Parathyroid adenoma (tissue), 2 donors: ENCODE results near the gene HSD3B1.

Experiments
- H2AFZ ChIP-seq: fragments of 300-600 bp; sonication (generic); one replicate; pipeline ENCODE4 v1.7.0; 2017; ENCODE audit warnings: antibody characterized with exemption, mild to moderate bottlenecking
- H3K27ac ChIP-seq: fragments of 300-600 bp; sonication (generic); one replicate; pipeline ENCODE4 v1.7.0; 2017
- H3K27me3 ChIP-seq: fragments of 300-600 bp; sonication (generic); one replicate; pipeline ENCODE4 v1.7.0; 2017; ENCODE audit warnings: low read length; ENCODE audit not compliant: control insufficient read depth, insufficient read depth
- H3K36me3 ChIP-seq: fragments of 300-600 bp; sonication (generic); one replicate; pipeline ENCODE4 v1.7.0; 2017; ENCODE audit warnings: low read length; ENCODE audit not compliant: control insufficient read depth, insufficient read depth
- H3K4me1 ChIP-seq: fragments of 300-600 bp; sonication (generic); one replicate; pipeline ENCODE4 v1.7.0; 2017; ENCODE audit warnings: control low read depth
- H3K4me2 ChIP-seq: fragments of 300-600 bp; sonication (generic); one replicate; pipeline ENCODE4 v1.7.0; 2017; ENCODE audit warnings: low read length
- H3K4me3 ChIP-seq: fragments of 300-600 bp; sonication (generic); one replicate; pipeline ENCODE4 v1.7.0; 2017; ENCODE audit warnings: low read depth, low read length
- H3K79me2 ChIP-seq: fragments of 300-600 bp; sonication (generic); one replicate; pipeline ENCODE4 v1.7.0; 2017; ENCODE audit warnings: control low read depth
- H3K9ac ChIP-seq: fragments of 300-600 bp; sonication (generic); one replicate; pipeline ENCODE4 v1.7.0; 2017; ENCODE audit warnings: mild to moderate bottlenecking
- H3K9me3 ChIP-seq: fragments of 300-600 bp; sonication (generic); one replicate; pipeline ENCODE4 v1.7.0; 2017; ENCODE audit warnings: low read length; ENCODE audit not compliant: control insufficient read depth
- TF ChIP-seq, protein P1 (sequence below): fragments of 300-600 bp; sonication (generic); IDR thresholded peaks from one replicate; pipeline ENCODE4 v1.7.0; 2017; ENCODE audit warnings: antibody characterized with exemption, mild to moderate bottlenecking
- donor health status: primary hyperparathyroidism.

HSD3B1 gene

DNA sequence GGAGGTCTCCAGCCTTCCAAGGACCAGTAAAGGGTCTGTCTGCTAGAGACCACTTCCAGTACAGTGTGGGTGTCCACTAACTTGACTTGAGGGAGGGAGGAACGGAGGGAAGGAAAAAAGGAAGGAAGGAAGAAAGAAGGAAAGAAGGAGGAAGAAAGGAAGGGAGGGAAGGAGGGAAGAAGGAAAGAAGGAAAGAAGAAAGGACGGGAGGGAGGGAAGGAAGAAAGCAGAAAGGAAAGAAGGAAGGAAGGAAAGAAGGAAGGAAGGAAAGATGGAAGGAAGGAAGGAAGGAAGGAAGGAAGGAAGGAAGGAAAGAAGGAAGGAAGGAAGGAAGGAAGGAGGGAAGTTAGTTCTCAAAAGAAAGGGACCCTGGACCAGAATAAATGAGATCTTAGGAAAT lies 26.8 kb upstream of the HSD3B1 start:
- Histone ChIP-seq H3K27ac (no peak overlapping the region), H2AFZ (no peak overlapping the region), H3K4me3 (no peak overlapping the region), H3K79me2 (no peaks in the 10 kb centered on the region), H3K36me3 (no peaks in the 10 kb centered on the region), H3K9me3 (no peaks in the 10 kb centered on the region), H3K9ac (no peak overlapping the region), H3K4me1 (no peaks in the 10 kb centered on the region), H3K4me2 (no peak overlapping the region), H3K27me3 (no peaks in the 10 kb centered on the region)
- TF ChIP-seq, protein P1, sequence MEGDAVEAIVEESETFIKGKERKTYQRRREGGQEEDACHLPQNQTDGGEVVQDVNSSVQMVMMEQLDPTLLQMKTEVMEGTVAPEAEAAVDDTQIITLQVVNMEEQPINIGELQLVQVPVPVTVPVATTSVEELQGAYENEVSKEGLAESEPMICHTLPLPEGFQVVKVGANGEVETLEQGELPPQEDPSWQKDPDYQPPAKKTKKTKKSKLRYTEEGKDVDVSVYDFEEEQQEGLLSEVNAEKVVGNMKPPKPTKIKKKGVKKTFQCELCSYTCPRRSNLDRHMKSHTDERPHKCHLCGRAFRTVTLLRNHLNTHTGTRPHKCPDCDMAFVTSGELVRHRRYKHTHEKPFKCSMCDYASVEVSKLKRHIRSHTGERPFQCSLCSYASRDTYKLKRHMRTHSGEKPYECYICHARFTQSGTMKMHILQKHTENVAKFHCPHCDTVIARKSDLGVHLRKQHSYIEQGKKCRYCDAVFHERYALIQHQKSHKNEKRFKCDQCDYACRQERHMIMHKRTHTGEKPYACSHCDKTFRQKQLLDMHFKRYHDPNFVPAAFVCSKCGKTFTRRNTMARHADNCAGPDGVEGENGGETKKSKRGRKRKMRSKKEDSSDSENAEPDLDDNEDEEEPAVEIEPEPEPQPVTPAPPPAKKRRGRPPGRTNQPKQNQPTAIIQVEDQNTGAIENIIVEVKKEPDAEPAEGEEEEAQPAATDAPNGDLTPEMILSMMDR, result no peak

DNA sequence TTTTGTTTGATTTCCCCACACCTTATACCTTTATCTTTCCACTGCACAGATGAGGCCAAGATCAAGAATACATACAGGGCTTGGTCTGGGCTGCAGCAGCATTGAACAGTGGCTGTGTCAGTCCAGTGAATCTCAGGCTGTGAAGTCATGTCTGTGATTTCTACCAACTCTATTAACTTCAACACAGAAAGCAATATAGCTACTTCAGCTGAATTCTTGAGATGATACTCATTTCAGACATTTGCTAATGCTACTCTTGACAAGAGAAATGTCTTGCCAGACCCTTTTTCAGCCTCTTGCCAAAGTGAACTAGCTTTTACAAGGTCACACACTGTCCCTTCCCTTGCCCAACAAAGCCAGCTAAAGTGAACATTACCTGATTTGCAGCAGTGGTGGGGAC lies 25.1 kb upstream of the HSD3B1 start:
- H2AFZ ChIP-seq, result no peak overlapping the region
- no peak overlapping the region for H3K4me3 ChIP-seq
- H3K27ac ChIP-seq, result no peak overlapping the region
- no peaks in the 10 kb centered on the region for H3K79me2 ChIP-seq
- H3K9me3 ChIP-seq, result no peaks in the 10 kb centered on the region
- no peak overlapping the region for H3K9ac ChIP-seq
- H3K4me1 ChIP-seq, result no peaks in the 10 kb centered on the region
- TF ChIP-seq, protein P1, result no peak
- H3K36me3 ChIP-seq, result no peaks in the 10 kb centered on the region
- H3K4me2 ChIP-seq, result no peak overlapping the region
- H3K27me3 ChIP-seq, result no peaks in the 10 kb centered on the region

DNA sequence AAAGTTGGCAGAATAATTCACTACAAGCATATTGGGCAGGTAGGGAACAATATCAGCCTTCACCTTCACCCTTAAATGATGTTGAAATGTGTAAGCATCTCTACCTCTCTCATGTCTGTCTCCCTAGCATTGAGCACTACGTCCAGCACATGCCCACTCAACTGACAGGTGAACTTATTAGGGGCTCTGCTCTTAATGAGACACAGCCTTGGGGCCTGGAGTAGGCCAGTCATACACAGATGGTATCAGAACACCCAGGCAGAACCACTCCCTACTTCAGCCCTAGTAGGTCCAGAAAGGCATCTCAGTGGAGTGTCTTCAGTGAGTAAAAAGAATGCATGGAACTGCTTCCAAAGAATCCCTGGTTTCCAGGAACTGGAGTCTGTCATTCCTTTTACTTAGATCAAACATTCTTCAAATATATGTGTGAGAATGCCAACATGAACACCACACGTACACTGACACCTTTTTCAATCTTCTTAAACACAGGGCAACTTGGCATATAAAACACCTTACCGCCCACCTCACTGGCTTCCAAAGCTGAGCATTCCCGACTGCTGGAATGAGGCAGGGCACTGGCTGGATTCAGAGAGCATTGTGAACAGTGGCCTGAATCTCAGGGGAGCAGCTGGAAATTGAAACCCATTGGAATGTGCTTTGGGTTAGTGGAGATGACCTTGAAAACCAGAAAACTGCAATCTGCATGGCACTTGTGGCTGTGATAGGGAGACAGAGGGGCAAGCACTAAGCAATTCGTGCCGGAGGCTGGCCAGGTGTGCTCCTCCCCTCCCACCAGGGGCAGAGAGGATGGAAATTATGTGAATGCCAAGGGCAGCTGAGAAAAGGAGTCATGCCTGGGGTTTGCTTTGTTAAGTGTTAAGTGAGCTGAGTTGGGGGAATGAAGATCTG lies 24.2 kb upstream of the HSD3B1 start:
- Histone ChIP-seq H2AFZ (no peak overlapping the region), H3K4me1 (no peaks in the 10 kb centered on the region), H3K4me3 (no peak overlapping the region), H3K9ac (no peak overlapping the region), H3K4me2 (no peak overlapping the region), H3K27ac (no peak overlapping the region), H3K36me3 (no peaks in the 10 kb centered on the region), H3K9me3 (no peaks in the 10 kb centered on the region), H3K27me3 (no peaks in the 10 kb centered on the region), H3K79me2 (no peaks in the 10 kb centered on the region)
- TF ChIP-seq, protein P1, result no peak

DNA sequence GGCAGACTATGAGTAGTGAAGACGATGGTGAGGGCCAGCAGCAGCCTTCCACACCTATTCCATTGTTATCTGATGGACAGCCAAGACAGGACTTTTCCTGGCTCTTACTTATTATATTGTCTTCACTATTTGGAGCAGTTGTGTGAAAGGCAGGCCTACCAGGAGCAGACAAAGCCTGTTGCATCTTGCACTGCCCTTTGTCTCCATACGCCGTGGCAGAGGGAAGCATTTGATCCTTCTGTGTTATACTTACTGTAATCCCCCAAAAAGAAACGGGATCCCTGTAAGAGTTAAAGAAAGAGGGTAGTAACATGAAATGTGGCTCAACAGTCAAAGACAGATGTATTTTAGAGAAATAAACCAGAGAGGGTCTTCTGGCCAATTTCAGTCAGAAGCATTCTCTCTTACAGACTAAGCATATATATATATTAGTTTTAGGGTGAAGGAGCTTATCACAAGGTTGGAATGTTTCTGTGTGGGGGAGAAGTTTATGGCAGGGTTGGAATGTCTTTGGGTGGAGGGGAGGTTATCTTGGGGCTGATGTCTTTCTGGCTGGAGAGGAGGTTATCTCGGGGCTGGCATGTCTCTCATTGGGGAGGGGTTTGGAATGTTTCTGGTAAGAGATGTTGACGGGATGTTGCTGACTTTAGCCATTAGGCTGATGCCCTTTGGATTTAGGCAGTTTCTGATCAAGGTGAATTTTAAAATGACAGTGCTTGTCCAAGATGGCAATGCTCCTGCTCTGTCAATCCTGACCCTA lies 23.4 kb upstream of the HSD3B1 start:
- TF ChIP-seq, protein P1, result no peak
- Histone ChIP-seq H3K79me2 (no peaks in the 10 kb centered on the region), H3K27me3 (no peaks in the 10 kb centered on the region), H3K9ac (no peak overlapping the region), H3K9me3 (no peaks in the 10 kb centered on the region), H3K4me2 (no peak overlapping the region), H2AFZ (no peak overlapping the region), H3K27ac (no peak overlapping the region), H3K4me3 (no peak overlapping the region), H3K36me3 (no peaks in the 10 kb centered on the region), H3K4me1 (no peaks in the 10 kb centered on the region)
